A549 (cell line): ENCODE data around the gene FANCI. TPM values are rescaled to one million over a fixed set of nuclear protein-coding genes. Genes with fewer than 3 reads are reported as not detected.
A peak's percentile ranks its signal among the peaks of the same experiment; 100 is the strongest.

Experiments
- ATAC-seq, 2 experiments: fragments of 200-7000 bp in 1 of 2; fragments of >200 bp in 1 of 2; cut with Nextera tagmentation in 1 of 2; cut with Tn5 transposase in 1 of 2; 3 replicates each; pipeline versions ENCODE4 v1.8.0 to v1.9.1; 2018 to 2020; ENCODE audit warnings: mild to moderate bottlenecking in 1 of 2, moderate library complexity in 1 of 2
- CTCF ChIA-PET: fragments of 300-600 bp; sonication (Branson Sonifier 250); formaldehyde crosslinking; extraction: SDS; loops from one replicate; lab custom pipeline; 2021; ENCODE audit warnings: antibody characterized with exemption, inconsistent platforms; lab: Yijun Ruan, JAX
- POLR2A ChIA-PET: fragments of 350-600 bp; formaldehyde crosslinking; extraction: SDS; loops from one replicate; lab custom pipeline; 2021; ENCODE audit warnings: antibody characterized with exemption, inconsistent platforms; lab: Yijun Ruan, JAX
- DNase-seq, 2 experiments: peaks; one replicate each; pipeline versions ENCODE4 v3.0.0 to v3.0.0-alpha.2; 2011 to 2016; ENCODE audit warnings: low read depth in 1 of 2, low spot score in 1 of 2
- FAIRE-seq: peaks from 2 replicates; lab custom pipeline; 2011; peaks lifted over from hg19 to GRCh38; lab: Jason Lieb, UNC
- H3K27ac ChIP-seq, 2 experiments: fragments of >200 bp; sonication (Bioruptor Twin); formaldehyde crosslinking; 3 replicates each; pipeline ENCODE4 v1.5.1; 2016 to 2017
- H3K4me1 ChIP-seq: fragments of >200 bp; sonication (Bioruptor Twin); formaldehyde crosslinking; 3 replicates; pipeline ENCODE4 v1.6.1; 2016
- H3K4me2 ChIP-seq: fragments of >200 bp; sonication (Bioruptor Twin); formaldehyde crosslinking; 3 replicates; pipeline ENCODE4 v1.6.1; 2016
- H3K4me3 ChIP-seq: fragments of >200 bp; sonication (Bioruptor Twin); formaldehyde crosslinking; 3 replicates; pipeline ENCODE4 v1.5.1; 2016
- H3K9me3 ChIP-seq: fragments of >200 bp; sonication (Bioruptor Twin); formaldehyde crosslinking; 3 replicates; pipeline ENCODE4 v1.6.1; 2016
- ESRRA ChIP-seq: fragments of 150-350 bp; IDR thresholded peaks from 2 replicates; pipeline ENCODE4 v1.6.1; 2014; ENCODE audit warnings: mild to moderate bottlenecking, low read length, borderline replicate concordance
- FOSB ChIP-seq: fragments of 250-450 bp; sonication (Bioruptor Pico); IDR thresholded peaks from 2 replicates; pipeline ENCODE4 v1.5.0; 2020; ENCODE audit warnings: mild to moderate bottlenecking, moderate library complexity
- FOXS1 ChIP-seq: fragments of 250-450 bp; sonication (Bioruptor Pico); IDR thresholded peaks from 2 replicates; pipeline ENCODE4 v1.5.0; 2020; ENCODE audit warnings: mild to moderate bottlenecking, moderate library complexity
- HDAC2 ChIP-seq: fragments of 200-600 bp; sonication (generic); IDR thresholded peaks from 2 replicates; pipeline ENCODE4 v1.6.1; 2016
- HEYL ChIP-seq: fragments of 250-450 bp; sonication (Bioruptor Pico); IDR thresholded peaks from 2 replicates; pipeline ENCODE4 v1.8.0; 2021; ENCODE audit warnings: mild to moderate bottlenecking, moderate library complexity
- JUN ChIP-seq, 2 experiments: fragments of >200 bp; sonication (Bioruptor Twin); formaldehyde crosslinking; IDR thresholded peaks; 2 replicates in 1 of 2; 3 replicates in 1 of 2; pipeline ENCODE4 v1.6.1; 2016 to 2017
- JUNB ChIP-seq: fragments of >200 bp; sonication (Bioruptor Twin); formaldehyde crosslinking; IDR thresholded peaks from 2 replicates; pipeline ENCODE4 v1.6.1; 2016
- KDM5A ChIP-seq: fragments of 200-600 bp; sonication (generic); IDR thresholded peaks from 2 replicates; pipeline ENCODE4 v1.6.1; 2016; ENCODE audit warnings: antibody characterized with exemption, mild to moderate bottlenecking
- MAFK ChIP-seq: fragments of 450-650 bp; IDR thresholded peaks from 2 replicates; pipeline ENCODE4 v1.6.1; 2014; ENCODE audit not compliant: partially characterized antibody
- PHF8 ChIP-seq: fragments of 200-600 bp; sonication (generic); IDR thresholded peaks from 2 replicates; pipeline ENCODE4 v1.6.1; 2016; ENCODE audit warnings: low read depth, mild to moderate bottlenecking, antibody characterized with exemption, moderate library complexity, borderline replicate concordance
- RAD21 ChIP-seq, 2 experiments: fragments of >200 bp in 1 of 2; sonication (Bioruptor Twin) in 1 of 2; formaldehyde crosslinking in 1 of 2; IDR thresholded peaks in 1 of 2; conservative IDR thresholded peaks in 1 of 2; 2 replicates in 1 of 2; 3 replicates in 1 of 2; pipeline ENCODE4 v1.6.1; 2012 to 2018; ENCODE audit warnings: inconsistent platforms in 1 of 2
- RARB ChIP-seq: fragments of 250-450 bp; sonication (Bioruptor Pico); IDR thresholded peaks from 2 replicates; pipeline ENCODE4 v1.8.0; 2021; ENCODE audit warnings: mild to moderate bottlenecking, moderate library complexity
- RCOR1 ChIP-seq: fragments of 150-350 bp; IDR thresholded peaks from 2 replicates; pipeline ENCODE4 v1.6.1; 2014; ENCODE audit warnings: antibody characterized with exemption, low read length, low read depth
- RFX5 ChIP-seq: fragments of 450-650 bp; IDR thresholded peaks from 2 replicates; pipeline ENCODE4 v1.7.1; 2014; ENCODE audit warnings: antibody characterized with exemption, mild to moderate bottlenecking, moderate library complexity
- SMC3 ChIP-seq: fragments of >200 bp; sonication (Bioruptor Twin); formaldehyde crosslinking; IDR thresholded peaks from 3 replicates; pipeline ENCODE4 v1.6.1; 2018; ENCODE audit warnings: inconsistent platforms
- TP53 ChIP-seq: fragments of 250-450 bp; sonication (Bioruptor Pico); IDR thresholded peaks from 2 replicates; pipeline ENCODE4 v1.5.0; 2021; ENCODE audit warnings: mild to moderate bottlenecking, moderate library complexity
- ZSCAN20 ChIP-seq: fragments of 250-450 bp; sonication (Bioruptor Pico); IDR thresholded peaks from 2 replicates; pipeline ENCODE4 v1.8.0; 2022; ENCODE audit warnings: mild to moderate bottlenecking, moderate library complexity
- WGBS: methylation state at CpG from one replicate; pipeline ENCODE4 v1.1.6; 2017; ENCODE audit errors: missing lambda C conversion rate; 5-methylcytosine and 5-hydroxymethylcytosine counted together
- polyA plus RNA-seq, 4 experiments: library from polyadenylated mRNA; depleted of rRNA in 3 of 4; stranded (reverse); fragments of >200 nt; fragmentation: RNase III in 1 of 4; extraction: RNeasy Plus Mini Kit Qiagen cat#74134 plus additional on column Dnase treatment in 1 of 4; gene quantifications; 2 replicates in 3 of 4; 3 replicates in 1 of 4; pipeline ENCODE4 v1.2.3, GENCODE V29; 2011 to 2017
- TF ChIP-seq, protein P1 (sequence below): fragments of 450-650 bp; IDR thresholded peaks from 2 replicates; pipeline ENCODE4 v1.6.1; 2014; ENCODE audit warnings: antibody characterized with exemption
- TF ChIP-seq, protein P2 (sequence below): fragments of >200 bp; sonication (Bioruptor Twin); formaldehyde crosslinking; IDR thresholded peaks from 2 replicates; pipeline ENCODE4 v1.6.1; 2016
- TF ChIP-seq, protein P3 (sequence below): fragments of 250-450 bp; sonication (Bioruptor Pico); IDR thresholded peaks from 2 replicates; pipeline ENCODE4 v1.5.0; 2020; ENCODE audit warnings: low read depth, mild to moderate bottlenecking, moderate library complexity
- TF ChIP-seq, protein P4 (sequence below): fragments of 200-600 bp; sonication (generic); IDR thresholded peaks from 2 replicates; pipeline ENCODE4 v1.6.1; 2016; ENCODE audit warnings: antibody characterized with exemption, mild to moderate bottlenecking, moderate library complexity
- TF ChIP-seq, protein P5 (sequence below): IDR thresholded peaks from 2 replicates; pipeline ENCODE4 v1.6.1; 2012; ENCODE audit warnings: low read depth, borderline replicate concordance
- TF ChIP-seq, protein P6 (sequence below): fragments of 250-450 bp; sonication (Bioruptor Pico); IDR thresholded peaks from 2 replicates; pipeline ENCODE4 v1.5.0; 2021; ENCODE audit warnings: mild to moderate bottlenecking, moderate library complexity, borderline replicate concordance

Gene FANCI
- polyA plus RNA-seq, 2 of the 4 experiments (the other 2 are of a cell fraction) = 101 to 123 TPM

DNA sequence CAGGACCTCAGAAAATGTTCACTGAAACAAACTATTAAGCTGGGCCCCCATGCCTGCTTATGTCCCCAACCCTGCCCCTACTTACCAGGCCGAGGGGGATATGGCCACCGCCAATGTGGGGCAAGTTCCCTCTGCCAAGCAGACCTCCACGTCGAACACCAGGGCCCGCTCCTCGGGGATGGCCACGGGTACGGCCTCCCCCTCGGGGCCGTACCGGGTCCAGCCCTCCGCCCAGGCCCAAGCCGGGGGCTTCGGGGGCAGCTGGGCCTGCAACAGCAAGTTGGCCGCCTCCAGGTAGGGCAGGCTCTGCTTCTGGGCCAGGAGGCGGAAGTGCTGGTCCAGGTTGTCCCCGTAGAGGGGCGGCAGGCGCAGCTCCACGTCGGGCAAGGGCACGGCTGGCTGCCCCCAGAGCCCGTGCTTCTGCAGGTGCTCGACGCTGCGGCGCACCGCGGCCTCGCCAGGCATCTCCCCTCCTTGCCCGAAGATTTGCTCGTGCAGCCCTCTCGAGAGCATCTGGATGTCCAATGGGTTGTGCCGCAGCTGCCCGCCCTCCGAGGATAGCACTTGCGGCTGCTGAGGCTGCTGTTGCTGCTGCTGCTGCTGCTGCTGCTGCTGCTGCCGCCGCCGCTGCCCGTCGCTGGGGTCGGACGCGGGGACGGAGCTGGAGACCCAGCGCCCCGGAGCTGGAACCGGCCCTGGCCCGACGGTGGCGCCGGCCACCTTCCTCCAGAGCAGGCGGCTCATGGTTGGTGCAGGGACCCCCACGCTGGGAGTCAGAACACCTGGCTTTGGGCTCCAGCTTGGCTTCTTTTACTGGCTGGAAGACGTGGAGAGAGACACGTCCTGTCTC, 89.5 kb downstream of the FANCI start:
- DNase-seq (no peak), FAIRE-seq (no peak), ATAC-seq (no peak)
- ChIA-PET CTCF (interaction anchor here (0.9 to 34.7 kb wide), 13 partner anchors 10 to 676 kb away, joined by 3 to 593 read pairs (median 4); no protein-coding TSS in a partner anchor), POLR2A (no interaction called here)
- H3K4me1 ChIP-seq = peaks cover 37% of the 10 kb centered on the region
- TF ChIP-seq, protein P1, sequence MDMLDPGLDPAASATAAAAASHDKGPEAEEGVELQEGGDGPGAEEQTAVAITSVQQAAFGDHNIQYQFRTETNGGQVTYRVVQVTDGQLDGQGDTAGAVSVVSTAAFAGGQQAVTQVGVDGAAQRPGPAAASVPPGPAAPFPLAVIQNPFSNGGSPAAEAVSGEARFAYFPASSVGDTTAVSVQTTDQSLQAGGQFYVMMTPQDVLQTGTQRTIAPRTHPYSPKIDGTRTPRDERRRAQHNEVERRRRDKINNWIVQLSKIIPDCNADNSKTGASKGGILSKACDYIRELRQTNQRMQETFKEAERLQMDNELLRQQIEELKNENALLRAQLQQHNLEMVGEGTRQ = no peak
- TF ChIP-seq RAD21 (conservative IDR thresholded peaks at IDR 0.05 in 1 of 2, IDR thresholded peaks at IDR 0.05 in 1 of 2) (no peak), ESRRA (no peak), SMC3 (no peak), RCOR1 (no peak), HDAC2 (no peak), KDM5A (no peak), MAFK (no peak), ZSCAN20 (CRISPR knock-in tag) (no peak), FOSB (CRISPR knock-in tag) (no peak), PHF8 (no peak), RFX5 (no peak), HEYL (CRISPR knock-in tag) (no peak), TP53 (CRISPR knock-in tag) (no peak)
- TF ChIP-seq, protein P2, sequence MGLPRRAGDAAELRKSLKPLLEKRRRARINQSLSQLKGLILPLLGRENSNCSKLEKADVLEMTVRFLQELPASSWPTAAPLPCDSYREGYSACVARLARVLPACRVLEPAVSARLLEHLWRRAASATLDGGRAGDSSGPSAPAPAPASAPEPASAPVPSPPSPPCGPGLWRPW = no peak
- TF ChIP-seq, protein P3, sequence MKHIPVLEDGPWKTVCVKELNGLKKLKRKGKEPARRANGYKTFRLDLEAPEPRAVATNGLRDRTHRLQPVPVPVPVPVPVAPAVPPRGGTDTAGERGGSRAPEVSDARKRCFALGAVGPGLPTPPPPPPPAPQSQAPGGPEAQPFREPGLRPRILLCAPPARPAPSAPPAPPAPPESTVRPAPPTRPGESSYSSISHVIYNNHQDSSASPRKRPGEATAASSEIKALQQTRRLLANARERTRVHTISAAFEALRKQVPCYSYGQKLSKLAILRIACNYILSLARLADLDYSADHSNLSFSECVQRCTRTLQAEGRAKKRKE (CRISPR knock-in tag) = no peak
- TF ChIP-seq, protein P4, sequence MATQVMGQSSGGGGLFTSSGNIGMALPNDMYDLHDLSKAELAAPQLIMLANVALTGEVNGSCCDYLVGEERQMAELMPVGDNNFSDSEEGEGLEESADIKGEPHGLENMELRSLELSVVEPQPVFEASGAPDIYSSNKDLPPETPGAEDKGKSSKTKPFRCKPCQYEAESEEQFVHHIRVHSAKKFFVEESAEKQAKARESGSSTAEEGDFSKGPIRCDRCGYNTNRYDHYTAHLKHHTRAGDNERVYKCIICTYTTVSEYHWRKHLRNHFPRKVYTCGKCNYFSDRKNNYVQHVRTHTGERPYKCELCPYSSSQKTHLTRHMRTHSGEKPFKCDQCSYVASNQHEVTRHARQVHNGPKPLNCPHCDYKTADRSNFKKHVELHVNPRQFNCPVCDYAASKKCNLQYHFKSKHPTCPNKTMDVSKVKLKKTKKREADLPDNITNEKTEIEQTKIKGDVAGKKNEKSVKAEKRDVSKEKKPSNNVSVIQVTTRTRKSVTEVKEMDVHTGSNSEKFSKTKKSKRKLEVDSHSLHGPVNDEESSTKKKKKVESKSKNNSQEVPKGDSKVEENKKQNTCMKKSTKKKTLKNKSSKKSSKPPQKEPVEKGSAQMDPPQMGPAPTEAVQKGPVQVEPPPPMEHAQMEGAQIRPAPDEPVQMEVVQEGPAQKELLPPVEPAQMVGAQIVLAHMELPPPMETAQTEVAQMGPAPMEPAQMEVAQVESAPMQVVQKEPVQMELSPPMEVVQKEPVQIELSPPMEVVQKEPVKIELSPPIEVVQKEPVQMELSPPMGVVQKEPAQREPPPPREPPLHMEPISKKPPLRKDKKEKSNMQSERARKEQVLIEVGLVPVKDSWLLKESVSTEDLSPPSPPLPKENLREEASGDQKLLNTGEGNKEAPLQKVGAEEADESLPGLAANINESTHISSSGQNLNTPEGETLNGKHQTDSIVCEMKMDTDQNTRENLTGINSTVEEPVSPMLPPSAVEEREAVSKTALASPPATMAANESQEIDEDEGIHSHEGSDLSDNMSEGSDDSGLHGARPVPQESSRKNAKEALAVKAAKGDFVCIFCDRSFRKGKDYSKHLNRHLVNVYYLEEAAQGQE = no peak
- TF ChIP-seq, protein P5, sequence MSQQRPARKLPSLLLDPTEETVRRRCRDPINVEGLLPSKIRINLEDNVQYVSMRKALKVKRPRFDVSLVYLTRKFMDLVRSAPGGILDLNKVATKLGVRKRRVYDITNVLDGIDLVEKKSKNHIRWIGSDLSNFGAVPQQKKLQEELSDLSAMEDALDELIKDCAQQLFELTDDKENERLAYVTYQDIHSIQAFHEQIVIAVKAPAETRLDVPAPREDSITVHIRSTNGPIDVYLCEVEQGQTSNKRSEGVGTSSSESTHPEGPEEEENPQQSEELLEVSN = no peak
- peak overlapping the region; percentile 68 for H3K4me3 ChIP-seq
- no peaks in the 10 kb centered on the region for H3K9me3 ChIP-seq
- 92% methylated on average over 56 of the region's 57 CpGs for WGBS
- peak overlapping the region; percentile 89 to 95 for H3K27ac ChIP-seq
- H3K4me2 ChIP-seq = peak overlapping the region; percentile 78

DNA sequence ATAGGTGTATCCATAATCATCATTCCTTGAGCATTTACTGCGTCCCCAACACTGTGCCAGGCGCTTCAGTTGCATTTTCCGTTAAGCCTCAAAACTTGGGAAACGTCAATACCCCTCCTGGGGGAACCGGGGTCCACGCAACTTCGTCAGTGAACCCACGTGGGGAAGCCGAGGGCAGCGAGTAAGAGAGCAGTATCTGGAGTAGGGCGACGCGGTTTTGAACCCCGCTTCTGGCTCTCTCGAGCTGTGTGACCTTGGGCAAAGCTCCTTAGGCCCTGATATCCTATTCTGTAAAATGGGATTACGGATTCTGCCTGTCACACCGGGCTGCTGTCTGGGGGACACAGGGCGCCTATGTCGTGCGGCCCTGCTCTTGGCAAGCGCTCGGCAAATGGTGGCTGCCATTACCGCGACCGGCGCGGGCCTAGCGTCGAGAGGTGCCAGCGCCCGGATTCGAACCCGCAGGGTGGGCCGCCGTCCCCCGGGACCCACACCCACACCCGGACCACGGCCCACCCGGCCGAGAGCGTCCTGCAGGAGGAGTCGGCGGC, 90.3 kb downstream of the FANCI start:
- no peaks in the 10 kb centered on the region for H3K9me3 ChIP-seq
- peaks cover 37% of the 10 kb centered on the region for H3K4me1 ChIP-seq
- POLR2A ChIA-PET = interaction anchor here (1.0 to 1.6 kb wide), 2 partner anchors 9 to 11 kb away, joined by 4 to 6 read pairs; no protein-coding TSS in a partner anchor
- CTCF ChIA-PET = interaction anchor here (1.2 to 34.7 kb wide), 6 partner anchors 11 to 139 kb away, joined by 3 to 593 read pairs (median 16); no protein-coding TSS in a partner anchor
- peak overlapping the region; percentile 68 for H3K4me3 ChIP-seq
- FAIRE-seq (no peak), ATAC-seq (peak in 1 of 2 experiments; percentile 40; a peak in 3 of 6 replicates), DNase-seq (no peak)
- H3K27ac ChIP-seq = peak overlapping the region; percentile 89 to 95
- peak overlapping the region; percentile 78 for H3K4me2 ChIP-seq
- 3% methylated on average over 24 of the region's 43 CpGs for WGBS
- TF ChIP-seq FOXS1 (CRISPR knock-in tag) = no peak
- TF ChIP-seq JUN (IDR thresholded peaks at IDR 0.05) = no peak
- TF ChIP-seq KDM5A = peak; percentile 33; the same call in 1 of the 2 replicates
- TF ChIP-seq ESRRA = peak; percentile 54; the same call in 1 of the 2 replicates
- TF ChIP-seq JUNB = no peak
- TF ChIP-seq, protein P5 = peak; percentile 32; the same call in 1 of the 2 replicates
- TF ChIP-seq FOSB (CRISPR knock-in tag) = no peak
- TF ChIP-seq RARB (CRISPR knock-in tag) = no peak
- TF ChIP-seq, protein P3 (CRISPR knock-in tag) = no peak
- TF ChIP-seq, protein P6, sequence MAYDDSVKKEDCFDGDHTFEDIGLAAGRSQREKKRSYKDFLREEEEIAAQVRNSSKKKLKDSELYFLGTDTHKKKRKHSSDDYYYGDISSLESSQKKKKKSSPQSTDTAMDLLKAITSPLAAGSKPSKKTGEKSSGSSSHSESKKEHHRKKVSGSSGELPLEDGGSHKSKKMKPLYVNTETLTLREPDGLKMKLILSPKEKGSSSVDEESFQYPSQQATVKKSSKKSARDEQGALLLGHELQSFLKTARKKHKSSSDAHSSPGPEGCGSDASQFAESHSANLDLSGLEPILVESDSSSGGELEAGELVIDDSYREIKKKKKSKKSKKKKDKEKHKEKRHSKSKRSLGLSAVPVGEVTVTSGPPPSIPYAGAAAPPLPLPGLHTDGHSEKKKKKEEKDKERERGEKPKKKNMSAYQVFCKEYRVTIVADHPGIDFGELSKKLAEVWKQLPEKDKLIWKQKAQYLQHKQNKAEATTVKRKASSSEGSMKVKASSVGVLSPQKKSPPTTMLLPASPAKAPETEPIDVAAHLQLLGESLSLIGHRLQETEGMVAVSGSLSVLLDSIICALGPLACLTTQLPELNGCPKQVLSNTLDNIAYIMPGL (CRISPR knock-in tag) = no peak
